Activated CD4-positive, alpha-beta T cell treated with anti-CD3 and anti-CD28 coated beads for 36 hours (primary cell): ENCODE results near the gene IGSF6. TPM values are rescaled to one million over a fixed set of nuclear protein-coding genes. Genes with fewer than 3 reads are reported as not detected.

Experiments
- ATAC-seq: fragments of 200-7000 bp; cut with Tn5 transposase; one replicate; pipeline ENCODE4 v1.10.0; 2021; ENCODE audit warnings: mild to moderate bottlenecking, moderate library complexity
- CTCF ChIA-PET: fragments of 350-600 bp; sonication (Branson Sonifier 250); formaldehyde crosslinking; loops from one replicate; lab custom pipeline; 2021; ENCODE audit warnings: antibody characterized with exemption; lab: Charles Lee
- POLR2A ChIA-PET: fragments of 350-600 bp; sonication (Branson Sonifier 250); formaldehyde crosslinking; loops from one replicate; lab custom pipeline; 2021; ENCODE audit warnings: antibody characterized with exemption, inconsistent platforms; lab: Charles Lee
- DNase-seq: peaks from one replicate; pipeline ENCODE4 v3.0.0-alpha.2; 2020
- H3K27ac Mint-ChIP-seq: one replicate; pipeline ENCODE4 v1.8.0; 2021; ENCODE audit warnings: mixed read lengths
- H3K27me3 Mint-ChIP-seq: one replicate; pipeline ENCODE4 v1.8.0; 2021; ENCODE audit warnings: mixed read lengths
- H3K36me3 Mint-ChIP-seq: one replicate; pipeline ENCODE4 v1.8.0; 2021; ENCODE audit warnings: low read depth, mixed read lengths
- H3K4me1 Mint-ChIP-seq: one replicate; pipeline ENCODE4 v1.8.0; 2021; ENCODE audit warnings: mixed read lengths
- H3K4me3 Mint-ChIP-seq: one replicate; pipeline ENCODE4 v1.8.0; 2021; ENCODE audit warnings: mild to moderate bottlenecking, moderate library complexity, mixed read lengths
- H3K9me3 Mint-ChIP-seq: one replicate; pipeline ENCODE4 v1.8.0; 2021; ENCODE audit warnings: low read depth, mixed read lengths
- intact Hi-C, 2 experiments: fragments of 100-400 bp; cut with DNase I in 1 of 2; cut with micrococcal nuclease in 1 of 2; formaldehyde crosslinking; loops; one replicate each; pipeline versions ENCODE4 v1.14.2 to v1.15.1; 2022 to 2024; cut with DNase I, micrococcal nuclease
- total RNA-seq, 2 experiments: library from RNA; stranded (reverse); gene quantifications; one replicate each; pipeline ENCODE4 v1.2.3, GENCODE V29; 2021

IGSF6 gene
- total RNA-seq, 2 experiments from 2014 or later, result 0.11 to 0.14 TPM

DNA sequence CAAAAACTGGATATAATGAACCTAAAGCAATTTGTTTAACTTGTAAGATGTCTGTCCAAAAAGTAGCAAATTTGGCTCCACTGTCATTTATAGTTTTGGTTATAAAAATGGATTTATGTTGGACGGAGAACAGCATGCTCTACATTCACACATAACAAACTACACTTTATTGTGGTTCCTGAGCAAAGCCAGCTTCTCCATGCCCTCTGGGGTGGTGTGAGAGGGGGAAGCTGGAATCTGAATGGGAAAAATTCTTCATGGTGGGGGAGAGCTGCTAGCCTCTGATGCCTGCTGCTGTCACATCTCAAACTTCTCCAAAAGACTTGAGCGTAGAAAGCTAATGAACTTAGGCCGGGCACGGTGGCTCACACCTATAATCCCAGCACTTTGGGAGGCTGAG is 62.9 kb downstream of the IGSF6 start:
- H3K9me3 Mint-ChIP-seq, result no peaks in the 10 kb centered on the region
- no peak overlapping the region for H3K27ac Mint-ChIP-seq
- no peak for DNase-seq
- H3K36me3 Mint-ChIP-seq, result no peaks in the 10 kb centered on the region
- no peak overlapping the region for H3K4me3 Mint-ChIP-seq
- no peaks in the 10 kb centered on the region for H3K27me3 Mint-ChIP-seq
- intact Hi-C loops, result no loop called here
- H3K4me1 Mint-ChIP-seq, result no peaks in the 10 kb centered on the region
- no peak for ATAC-seq
- ChIA-PET CTCF (interaction anchor here (0.7 to 1.2 kb wide), 3 partner anchors 51 to 213 kb away, joined by 3 to 11 read pairs (median 5); no protein-coding TSS in a partner anchor), POLR2A (no interaction called here)

Other genes with a start within 250 kb of the IGSF6 start
- gene METTL9, start 53.0 kb downstream of the IGSF6 start, total RNA-seq, result 10 to 100 TPM; 78.3 to 98.0 TPM
- gene OTOA, start 11.4 kb upstream of the IGSF6 start, total RNA-seq, result under 1 TPM in 1 of 2 experiments, not detected in 1; 0.07 TPM
- gene NPIPB4, start 205.1 kb upstream of the IGSF6 start, total RNA-seq, result 100 to 1,000 TPM; 109 to 121 TPM